C4-2B (cell line): ENCODE data around the gene TIMELESS.

ENCODE experiments used
- H3K27ac ChIP-seq: fragments of 450-650 bp; 2 replicates; pipeline ENCODE4 v1.5.1; 2017
- ZFX ChIP-seq: fragments of 450-650 bp; IDR thresholded peaks from 2 replicates; pipeline ENCODE4 v1.6.1; 2017
- TF ChIP-seq, protein P1 (sequence below): fragments of 450-650 bp; conservative IDR thresholded peaks from 2 replicates; pipeline ENCODE4 v1.5.1; 2017; ENCODE audit warnings: mild to moderate bottlenecking

TIMELESS gene

GRCh38 chr12:56375598-56376434 is 73.4 kb downstream of the TIMELESS start:
- H3K27ac ChIP-seq: no peak overlapping the region
- no peak for TF ChIP-seq ZFX
- TF ChIP-seq, protein P1, sequence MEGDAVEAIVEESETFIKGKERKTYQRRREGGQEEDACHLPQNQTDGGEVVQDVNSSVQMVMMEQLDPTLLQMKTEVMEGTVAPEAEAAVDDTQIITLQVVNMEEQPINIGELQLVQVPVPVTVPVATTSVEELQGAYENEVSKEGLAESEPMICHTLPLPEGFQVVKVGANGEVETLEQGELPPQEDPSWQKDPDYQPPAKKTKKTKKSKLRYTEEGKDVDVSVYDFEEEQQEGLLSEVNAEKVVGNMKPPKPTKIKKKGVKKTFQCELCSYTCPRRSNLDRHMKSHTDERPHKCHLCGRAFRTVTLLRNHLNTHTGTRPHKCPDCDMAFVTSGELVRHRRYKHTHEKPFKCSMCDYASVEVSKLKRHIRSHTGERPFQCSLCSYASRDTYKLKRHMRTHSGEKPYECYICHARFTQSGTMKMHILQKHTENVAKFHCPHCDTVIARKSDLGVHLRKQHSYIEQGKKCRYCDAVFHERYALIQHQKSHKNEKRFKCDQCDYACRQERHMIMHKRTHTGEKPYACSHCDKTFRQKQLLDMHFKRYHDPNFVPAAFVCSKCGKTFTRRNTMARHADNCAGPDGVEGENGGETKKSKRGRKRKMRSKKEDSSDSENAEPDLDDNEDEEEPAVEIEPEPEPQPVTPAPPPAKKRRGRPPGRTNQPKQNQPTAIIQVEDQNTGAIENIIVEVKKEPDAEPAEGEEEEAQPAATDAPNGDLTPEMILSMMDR: no peak

GRCh38 chr12:56374726-56375597 is 74.3 kb downstream of the TIMELESS start:
- no peak for TF ChIP-seq ZFX
- TF ChIP-seq, protein P1: no peak
- no peak overlapping the region for H3K27ac ChIP-seq

DNA sequence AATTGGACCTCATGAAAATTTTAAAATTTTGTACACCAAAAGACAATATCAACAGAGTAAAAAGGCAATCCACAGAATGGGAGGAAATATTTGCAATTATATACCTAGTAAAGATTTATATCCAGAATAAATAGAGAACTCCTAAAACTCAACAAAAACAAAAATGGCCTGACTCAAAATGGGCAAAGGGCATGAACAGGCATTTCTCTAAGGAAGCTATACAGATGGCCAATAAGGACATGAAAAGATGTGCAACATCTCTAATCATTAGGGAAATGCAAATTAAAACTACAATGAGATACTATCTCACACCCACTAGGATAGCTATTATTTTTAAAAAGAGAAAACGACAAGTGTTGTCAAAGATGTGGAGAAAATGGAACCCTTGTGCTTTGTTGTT is 75.7 kb downstream of the TIMELESS start:
- no peak overlapping the region for H3K27ac ChIP-seq
- no peak for TF ChIP-seq ZFX
- TF ChIP-seq, protein P1: no peak

DNA sequence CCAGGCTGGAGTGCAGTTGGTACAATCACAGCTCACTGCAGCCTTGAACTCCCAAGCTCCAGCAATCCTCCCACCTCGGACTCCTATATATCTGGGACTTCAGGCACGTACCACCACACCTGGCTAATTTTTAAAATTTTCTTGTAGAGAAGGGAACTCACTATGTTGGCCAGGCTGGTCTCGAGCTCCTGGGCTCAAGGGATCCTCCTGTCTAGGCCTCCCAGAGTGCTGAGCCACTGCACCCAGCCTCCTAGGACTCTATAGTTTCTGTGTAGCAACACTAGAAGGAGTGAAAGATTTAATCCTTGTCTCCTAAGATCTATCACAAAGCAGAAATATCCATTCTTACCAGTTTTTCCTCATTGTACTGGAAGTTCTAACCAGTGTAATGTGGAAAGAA is 82.3 kb downstream of the TIMELESS start:
- H3K27ac ChIP-seq: no peak overlapping the region
- TF ChIP-seq, protein P1: no peak
- TF ChIP-seq ZFX: no peak
